Glomerular visceral epithelial cell (primary cell): ENCODE data around the gene STX2.
"Not testable (repeated sequence)": the region's sequence is repeated elsewhere in the genome, so short reads cannot be mapped to it uniquely, and the experiment has no call there.

Experiments
- DNase-seq: peaks from one replicate; pipeline ENCODE4 v3.0.0-alpha.2; 2016; ENCODE audit errors: extremely low spot score

STX2 gene

DNA sequence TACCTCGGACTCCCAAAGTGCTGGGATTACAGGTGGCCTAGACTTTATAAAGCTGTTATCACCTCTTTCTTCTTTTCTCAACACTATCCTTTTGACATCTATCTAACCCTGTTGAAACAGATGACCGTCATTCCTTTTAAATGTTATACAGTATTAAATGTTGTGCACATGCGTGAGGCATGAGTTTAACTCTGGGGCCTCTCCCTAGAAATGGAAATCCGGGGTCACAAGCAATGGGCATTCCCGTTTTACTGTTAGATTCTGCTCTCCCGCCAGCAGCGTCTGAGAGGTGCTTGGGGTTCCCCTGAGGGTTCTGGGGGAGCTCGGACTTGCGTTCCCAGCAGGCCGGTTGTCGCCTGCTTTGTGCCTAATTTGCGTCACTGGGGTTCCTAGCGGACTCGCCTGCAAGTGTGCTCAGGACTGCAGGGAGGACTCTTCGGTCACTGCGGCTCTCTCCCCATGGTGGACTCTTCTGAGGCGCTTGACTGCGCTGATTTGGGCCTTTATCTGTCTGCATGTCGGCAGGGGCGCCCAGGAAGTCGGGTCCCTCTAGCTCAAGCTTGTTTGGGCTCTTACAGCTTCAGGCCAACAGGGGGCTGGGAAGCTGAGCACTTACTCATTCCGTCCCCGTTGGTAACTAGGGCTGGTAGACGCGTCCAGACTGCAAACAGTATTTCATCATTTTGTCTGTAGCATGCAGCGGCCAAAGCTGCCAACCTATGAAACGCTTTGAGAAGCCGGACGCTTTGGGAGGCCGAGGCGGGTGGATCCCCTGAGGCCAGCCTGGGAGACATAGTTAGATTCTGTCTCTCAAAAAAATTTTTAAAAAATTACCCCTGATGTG, 31.6 kb upstream of the STX2 start:
- DNase-seq, result peak; percentile 61

DNA sequence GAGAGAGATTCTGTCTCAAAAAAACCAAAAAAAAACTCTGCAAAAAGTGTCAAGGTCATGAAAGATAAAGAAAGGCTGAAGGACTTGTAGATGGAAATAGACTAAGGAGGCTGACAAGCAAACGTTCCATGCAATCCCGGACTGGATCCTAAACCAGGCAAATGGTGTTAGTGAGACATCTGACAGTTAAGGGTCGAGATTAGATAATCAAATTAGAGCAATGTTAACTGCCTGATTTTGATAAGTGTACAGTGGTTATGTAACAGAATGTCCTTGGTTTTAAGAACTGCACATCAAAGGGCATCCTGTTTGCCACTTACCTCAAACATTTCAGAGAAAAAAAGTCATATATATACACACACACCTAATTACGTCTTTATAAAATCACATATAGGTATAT, 29.4 kb upstream of the STX2 start:
- DNase-seq, result no peak

- DNase-seq, result no peak
These were observed 24.2 kb upstream of the STX2 start for GRCh38 chr12:130863298-130863697.

GRCh38 chr12:130862771-130863170, 23.7 kb upstream of the STX2 start:
- DNase-seq, result not testable (repeated sequence)

- DNase-seq, result no peak
These were observed 23.1 kb upstream of the STX2 start for GRCh38 chr12:130862161-130862560.

- DNase-seq, result no peak
These were observed 21.3 kb upstream of the STX2 start for GRCh38 chr12:130860311-130860710.

DNA sequence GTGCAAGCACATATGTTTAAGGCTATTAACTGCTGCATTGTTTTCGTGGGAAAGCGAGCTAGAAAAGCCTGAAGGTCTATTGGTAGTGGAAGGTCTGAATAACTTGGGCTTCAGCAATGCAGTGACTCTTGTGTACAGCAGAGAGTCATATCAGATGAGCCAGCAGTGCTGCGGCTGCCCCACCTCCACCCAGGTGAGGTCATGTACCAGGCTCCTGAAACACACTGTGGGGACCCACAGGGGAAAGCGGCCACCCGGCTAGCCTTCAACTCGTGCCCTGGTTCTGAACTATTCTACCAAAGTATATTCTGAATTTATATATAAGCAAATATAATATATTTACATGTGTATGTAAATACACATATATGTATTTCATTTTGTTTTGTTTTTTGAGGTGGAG, 20.1 kb upstream of the STX2 start:
- DNase-seq, result no peak

- no peak for DNase-seq
These were observed 19.0 kb upstream of the STX2 start for GRCh38 chr12:130858084-130858483.

DNA sequence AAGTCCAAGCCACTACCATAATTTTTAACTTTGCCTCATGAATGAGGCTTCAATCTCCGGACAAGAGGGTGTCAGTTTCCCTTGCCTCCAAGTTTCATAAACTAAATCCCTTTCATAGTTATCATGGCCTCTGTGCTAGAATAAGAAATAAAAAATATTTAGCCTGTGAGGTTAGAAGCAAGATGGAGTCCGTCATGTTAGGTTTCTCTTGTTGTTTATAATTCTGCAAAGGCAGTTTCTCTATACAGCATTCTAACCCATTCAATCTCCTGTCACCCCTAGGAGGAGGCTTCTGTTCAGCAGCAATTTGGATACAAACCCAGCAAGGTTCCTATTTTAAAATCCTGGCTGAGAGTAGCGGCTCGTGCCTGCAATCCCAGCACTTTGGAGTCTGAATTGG, 17.0 kb upstream of the STX2 start:
- no peak for DNase-seq

GRCh38 chr12:130850418-130851021, 11.5 kb upstream of the STX2 start:
- no peak for DNase-seq

DNA sequence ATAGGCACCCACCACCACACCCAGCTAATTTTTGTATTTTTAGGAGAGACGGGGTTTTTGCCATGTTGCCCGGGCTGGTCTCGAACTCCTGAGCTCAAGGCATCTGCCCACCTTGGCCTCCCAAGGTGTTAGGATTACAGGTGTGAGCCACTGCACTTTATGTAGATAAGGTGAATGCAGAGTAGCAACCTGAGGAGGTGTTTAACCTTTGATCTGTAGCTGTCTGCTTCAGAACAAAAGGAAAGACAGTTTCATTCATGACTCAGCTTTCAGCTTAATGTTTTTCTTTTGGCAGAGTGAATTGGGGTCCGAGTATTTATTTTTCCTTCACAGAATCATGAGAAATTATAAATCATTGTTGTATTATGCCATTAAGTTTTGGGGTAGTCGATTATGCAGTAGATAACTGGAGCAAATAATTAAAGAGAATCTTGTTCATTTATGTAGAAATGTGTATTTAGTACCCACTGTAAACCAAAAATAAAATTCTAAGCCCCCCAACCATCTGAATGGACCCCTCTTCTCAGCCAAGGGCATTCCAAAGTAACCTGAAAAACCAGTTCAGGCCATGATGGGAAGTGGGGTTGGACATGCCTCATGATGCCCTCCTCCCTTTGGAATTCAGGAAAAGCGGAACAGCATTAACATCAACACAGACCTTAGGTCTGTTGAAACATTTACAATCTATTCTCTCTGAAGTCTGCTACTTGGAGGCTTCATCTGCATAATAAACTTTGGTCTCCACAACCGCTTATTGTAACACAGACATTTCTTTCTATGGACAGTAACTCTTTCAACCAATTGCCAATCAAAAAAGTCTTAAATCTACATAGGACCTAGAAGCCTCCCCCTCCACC, 10.7 kb upstream of the STX2 start:
- DNase-seq, result no peak

DNA sequence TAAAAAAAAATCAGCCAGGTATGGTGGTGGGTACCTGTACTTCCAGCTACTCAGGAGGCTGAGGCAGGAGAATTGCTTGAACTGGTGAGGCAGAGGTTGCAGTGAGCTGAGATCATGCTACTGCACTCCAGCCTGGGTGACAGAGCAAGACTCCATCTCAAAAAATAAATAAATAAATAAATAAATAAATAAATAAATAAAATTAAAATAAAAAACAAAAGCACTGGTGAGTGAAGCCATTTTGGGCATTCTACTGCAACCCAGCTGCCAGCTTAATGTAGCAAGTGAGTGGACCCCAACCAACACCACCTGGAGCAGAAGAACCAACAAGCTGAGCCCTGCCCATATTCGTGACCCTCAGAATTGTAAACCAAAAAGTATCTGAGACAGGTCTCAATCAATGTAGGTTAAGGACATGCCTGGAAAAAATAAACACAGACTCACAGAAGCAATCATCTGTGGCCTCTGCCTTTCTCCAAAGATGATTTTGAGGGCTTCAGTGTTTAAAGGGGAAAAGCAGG, 9.8 kb upstream of the STX2 start:
- not testable (repeated sequence) for DNase-seq

GRCh38 chr12:130848105-130848504, 9.1 kb upstream of the STX2 start:
- not testable (repeated sequence) for DNase-seq

DNA sequence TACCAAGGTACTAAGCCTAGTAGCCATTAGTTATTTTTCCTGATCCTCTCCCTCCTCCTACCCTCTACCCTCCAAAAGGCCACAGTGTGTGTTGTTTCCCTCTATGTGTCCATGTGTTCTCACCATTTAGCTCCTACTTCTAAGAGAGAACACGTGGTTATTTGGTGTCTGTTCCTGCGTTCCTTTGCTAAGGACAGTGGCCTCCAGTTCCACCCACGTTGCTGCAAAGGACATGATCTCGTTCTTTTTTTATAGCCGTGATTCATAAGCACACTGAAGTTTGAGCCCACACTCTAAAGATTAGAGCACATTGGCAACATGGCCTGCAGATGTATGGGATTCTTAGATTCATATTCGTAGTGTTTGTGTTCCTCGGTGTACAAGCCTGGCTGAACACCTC, 8.1 kb upstream of the STX2 start:
- no peak for DNase-seq

- no peak for DNase-seq
These were observed 7.3 kb upstream of the STX2 start for GRCh38 chr12:130846369-130846768.

GRCh38 chr12:130839770-130840404, 837 bp upstream of the STX2 start:
- no peak for DNase-seq

DNA sequence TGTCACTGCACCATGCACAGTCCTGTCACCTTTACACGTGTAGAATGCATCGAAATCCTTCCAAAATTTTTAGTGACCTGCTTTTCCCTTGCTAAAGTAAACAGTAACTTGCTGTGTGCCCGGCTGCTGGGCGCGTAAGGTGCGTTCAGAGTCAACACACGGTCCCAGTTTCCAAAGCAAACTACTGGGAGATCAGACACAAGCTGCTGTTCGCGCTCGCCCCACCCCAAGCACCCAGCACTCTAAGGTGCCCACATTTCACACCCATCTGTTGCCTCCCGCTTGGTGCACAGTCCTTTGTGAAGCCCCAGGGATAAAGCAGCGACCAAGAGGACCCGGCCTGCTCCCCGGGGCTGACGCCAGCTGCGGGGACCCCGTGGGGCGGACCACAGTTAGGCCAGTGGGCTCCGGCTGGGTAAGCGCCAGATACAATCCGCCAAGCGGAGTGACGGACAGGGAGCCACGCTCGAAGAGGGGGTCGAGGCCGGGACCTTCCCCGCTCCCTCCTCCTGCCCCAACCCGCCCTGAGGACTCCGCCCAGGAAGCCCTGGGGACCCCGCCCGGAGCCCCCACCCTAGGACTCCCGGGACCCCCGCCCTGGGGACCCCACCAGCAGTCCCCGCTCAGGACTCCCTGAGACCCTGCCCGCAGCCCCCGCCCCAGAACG, 633 bp downstream of the STX2 start:
- DNase-seq, result peak; percentile 29

DNA sequence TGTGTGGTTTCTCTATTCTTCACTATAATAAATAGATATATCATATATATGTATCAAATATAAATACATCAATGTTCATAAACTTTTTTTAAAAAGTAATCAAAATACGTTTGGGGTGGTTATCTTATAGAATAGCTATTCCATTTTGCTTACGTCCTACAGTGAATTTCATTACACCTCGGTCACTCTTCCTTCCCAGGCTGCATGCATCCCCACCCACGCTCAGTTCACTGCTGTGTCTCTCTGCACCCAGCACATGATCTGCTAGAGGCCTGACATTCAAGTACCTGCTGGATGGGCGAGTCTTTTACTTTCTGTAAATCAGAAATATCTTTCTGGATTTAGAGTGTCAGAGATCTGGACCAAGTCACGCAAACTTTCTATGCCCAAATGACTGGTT, 3.6 kb downstream of the STX2 start:
- no peak for DNase-seq

GRCh38 chr12:130835011-130835410, 4.0 kb downstream of the STX2 start:
- DNase-seq, result no peak

- DNase-seq, result peak; percentile 14
These were observed 6.4 kb downstream of the STX2 start for GRCh38 chr12:130832561-130833209.
